Measurements from ENCODE around the gene SPTLC1.
"Not testable (repeated sequence)": the region's sequence is repeated elsewhere in the genome, so short reads cannot be mapped to it uniquely, and the experiment has no call there.

- TF ChIP-seq POLR2AphosphoS5 (IDR thresholded peaks at IDR 0.05); CTCF (IDR thresholded peaks at IDR 0.05); EP300 (IDR thresholded peaks at IDR 0.05); POLR2A (IDR thresholded peaks at IDR 0.05; ENCODE audit: low read depth): not testable (repeated sequence)
Observed at GRCh38 chr9:92150501-92151470, 35.6 kb upstream of the SPTLC1 start.
